CD4-positive, alpha-beta T cell treated with Interleukin-12 subunit alpha and Interleukin-12 subunit beta, for 1 hour (primary cell): ENCODE results near the gene CA10.
A peak's percentile ranks its signal among the peaks of the same experiment; 100 is the strongest.

Experiments used
- DNase-seq: peaks from one replicate; pipeline ENCODE4 v3.0.0-alpha.2; 2020

Gene CA10

GRCh38 chr17:52145476-52145875, 13.0 kb downstream of the CA10 start:
- DNase-seq, result no peak

GRCh38 chr17:52143542-52143941, 15.0 kb downstream of the CA10 start:
- DNase-seq, result no peak

GRCh38 chr17:52140601-52141000, 17.9 kb downstream of the CA10 start:
- DNase-seq, result no peak

GRCh38 chr17:52138752-52139151, 19.8 kb downstream of the CA10 start:
- DNase-seq, result no peak

- no peak for DNase-seq
Measured at GRCh38 chr17:52138350-52138749, 20.2 kb downstream of the CA10 start.

- no peak for DNase-seq
Measured at GRCh38 chr17:52136166-52136565, 22.3 kb downstream of the CA10 start.

GRCh38 chr17:52134641-52135040, 23.9 kb downstream of the CA10 start:
- DNase-seq, result no peak

GRCh38 chr17:52128721-52129120, 29.8 kb downstream of the CA10 start:
- DNase-seq, result no peak

GRCh38 chr17:52124993-52125392, 33.5 kb downstream of the CA10 start:
- no peak for DNase-seq

- DNase-seq, result no peak
Measured at GRCh38 chr17:52124561-52124960, 34.0 kb downstream of the CA10 start.

- DNase-seq, result no peak
Measured at GRCh38 chr17:52120465-52120864, 38.0 kb downstream of the CA10 start.

GRCh38 chr17:52110923-52111581, 47.5 kb downstream of the CA10 start:
- no peak for DNase-seq

- peak; percentile 27 for DNase-seq
Measured at GRCh38 chr17:52106638-52107261, 51.8 kb downstream of the CA10 start.

- no peak for DNase-seq
Measured at GRCh38 chr17:52106072-52106471, 52.4 kb downstream of the CA10 start.

GRCh38 chr17:52105591-52105990, 52.9 kb downstream of the CA10 start:
- DNase-seq, result no peak

GRCh38 chr17:52096056-52096455, 62.5 kb downstream of the CA10 start:
- no peak for DNase-seq

- DNase-seq, result no peak
Measured at GRCh38 chr17:52084176-52084575, 74.3 kb downstream of the CA10 start.

GRCh38 chr17:52079496-52079895, 79.0 kb downstream of the CA10 start:
- DNase-seq, result no peak

GRCh38 chr17:52071712-52072111, 86.8 kb downstream of the CA10 start:
- no peak for DNase-seq

- DNase-seq, result no peak
Measured at GRCh38 chr17:52064791-52065211, 93.7 kb downstream of the CA10 start.

- DNase-seq, result no peak
Measured at GRCh38 chr17:52049496-52049895, 109.0 kb downstream of the CA10 start.

- DNase-seq, result no peak
Measured at GRCh38 chr17:52049051-52049450, 109.5 kb downstream of the CA10 start.

- DNase-seq, result no peak
Measured at GRCh38 chr17:52048137-52048898, 110.2 kb downstream of the CA10 start.

GRCh38 chr17:52047086-52047485, 111.4 kb downstream of the CA10 start:
- no peak for DNase-seq
